ENCODE results near the gene SYS1.

DNA sequence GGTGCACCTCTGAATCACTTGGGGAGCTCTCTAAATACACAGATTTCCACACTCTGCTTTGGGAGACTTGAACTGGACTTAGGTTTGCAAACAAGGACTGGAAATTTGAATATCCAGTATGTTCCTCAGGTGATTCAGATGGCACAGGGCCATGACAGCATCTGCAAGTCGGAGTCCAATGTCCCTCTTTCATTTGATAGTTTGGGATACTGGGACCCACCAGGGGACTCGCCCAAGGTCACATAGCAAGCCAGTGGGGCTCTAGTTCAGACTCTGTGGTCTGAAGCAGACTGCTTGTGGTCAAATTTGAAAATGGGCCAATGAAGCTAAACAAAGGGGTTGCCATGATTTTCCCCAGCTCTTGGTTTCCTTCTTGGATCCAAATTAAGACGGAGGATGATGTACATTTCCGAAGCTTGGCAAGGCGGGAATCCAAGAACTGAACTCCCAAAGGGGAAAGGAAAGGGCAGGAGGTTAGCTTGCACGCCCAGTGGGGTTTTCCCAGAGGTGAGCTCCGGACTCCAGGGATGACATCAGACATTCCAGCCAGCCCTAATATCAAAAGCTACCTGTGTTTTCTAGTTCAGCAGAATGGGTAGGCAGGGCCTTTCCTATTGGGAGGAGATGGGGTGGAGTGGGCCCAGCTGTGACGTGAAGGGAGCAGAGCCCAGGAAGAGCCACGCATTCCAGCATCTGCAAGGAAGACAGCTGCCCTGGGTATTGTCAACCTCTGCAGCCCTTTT is 3.4 kb upstream of the SYS1 start:
- TF ChIP-seq, protein P1, sequence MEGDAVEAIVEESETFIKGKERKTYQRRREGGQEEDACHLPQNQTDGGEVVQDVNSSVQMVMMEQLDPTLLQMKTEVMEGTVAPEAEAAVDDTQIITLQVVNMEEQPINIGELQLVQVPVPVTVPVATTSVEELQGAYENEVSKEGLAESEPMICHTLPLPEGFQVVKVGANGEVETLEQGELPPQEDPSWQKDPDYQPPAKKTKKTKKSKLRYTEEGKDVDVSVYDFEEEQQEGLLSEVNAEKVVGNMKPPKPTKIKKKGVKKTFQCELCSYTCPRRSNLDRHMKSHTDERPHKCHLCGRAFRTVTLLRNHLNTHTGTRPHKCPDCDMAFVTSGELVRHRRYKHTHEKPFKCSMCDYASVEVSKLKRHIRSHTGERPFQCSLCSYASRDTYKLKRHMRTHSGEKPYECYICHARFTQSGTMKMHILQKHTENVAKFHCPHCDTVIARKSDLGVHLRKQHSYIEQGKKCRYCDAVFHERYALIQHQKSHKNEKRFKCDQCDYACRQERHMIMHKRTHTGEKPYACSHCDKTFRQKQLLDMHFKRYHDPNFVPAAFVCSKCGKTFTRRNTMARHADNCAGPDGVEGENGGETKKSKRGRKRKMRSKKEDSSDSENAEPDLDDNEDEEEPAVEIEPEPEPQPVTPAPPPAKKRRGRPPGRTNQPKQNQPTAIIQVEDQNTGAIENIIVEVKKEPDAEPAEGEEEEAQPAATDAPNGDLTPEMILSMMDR (IDR thresholded peaks at IDR 0.05; ENCODE audit: extremely low read depth in 1 of 2, insufficient read depth in 1 of 2, low read depth in 1 of 2, low read length in 2 of 2), result no peak
- no peak for TF ChIP-seq POLR2A (IDR thresholded peaks at IDR 0.05; ENCODE audit: low read depth, low read length)
- no peak for TF ChIP-seq EZH2 (IDR thresholded peaks at IDR 0.05; ENCODE audit: borderline replicate concordance, low read depth, low read length, severe bottlenecking)
- no peak for TF ChIP-seq POLR2AphosphoS5 (IDR thresholded peaks at IDR 0.05; ENCODE audit: insufficient read depth, low read depth, low read length)
